ENCODE results near the gene CRTC3. TPM values are rescaled to one million over a fixed set of nuclear protein-coding genes. Genes with fewer than 3 reads are reported as not detected.
"Not testable (repeated sequence)": the region's sequence is repeated elsewhere in the genome, so short reads cannot be mapped to it uniquely, and the experiment has no call there.

CRTC3 gene
- total RNA-seq, 1 donor from 2014 or later = 13.9 TPM

GRCh38 chr15:90519688-90520087 lies 10.0 kb upstream of the CRTC3 start:
- DNase-seq (ENCODE audit: low spot score in 2 of 2) = no peak
- FAIRE-seq = no peak

DNA sequence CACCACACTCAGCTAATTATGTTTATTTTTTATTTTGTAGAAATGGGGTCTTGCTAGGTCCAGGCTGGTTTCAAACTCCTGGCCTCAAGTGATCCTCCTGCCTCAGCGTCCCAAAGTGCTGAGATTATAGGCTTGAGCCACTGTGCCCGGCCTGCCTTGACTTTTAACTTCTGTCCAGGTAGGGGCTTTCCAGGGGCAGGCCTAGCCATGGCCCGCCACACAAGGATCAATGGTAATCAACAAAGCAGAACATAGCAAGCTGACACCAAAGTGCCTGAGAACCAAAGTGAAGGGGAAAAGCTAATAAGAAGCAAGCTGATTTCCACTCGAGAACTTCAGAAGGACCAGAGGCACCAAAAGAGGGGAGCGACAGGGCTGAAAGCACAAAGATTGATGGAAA lies 9.4 kb upstream of the CRTC3 start:
- FAIRE-seq (no peak), DNase-seq (ENCODE audit: low spot score in 2 of 2) (no peak)

- FAIRE-seq (no peak), DNase-seq (ENCODE audit: low spot score in 2 of 2) (no peak)
Observed at GRCh38 chr15:90523373-90523772, 6.3 kb upstream of the CRTC3 start.

- FAIRE-seq = not testable (repeated sequence)
Observed at GRCh38 chr15:90524018-90524803, 5.5 kb upstream of the CRTC3 start.

GRCh38 chr15:90529011-90529370 lies 732 bp upstream of the CRTC3 start:
- FAIRE-seq (no peak), DNase-seq (ENCODE audit: low spot score in 2 of 2) (no peak)

More at GRCh38 chr15:90524018-90524803, 5.5 kb upstream of the CRTC3 start:
- DNase-seq (ENCODE audit: low spot score in 2 of 2) = not testable (repeated sequence)

DNA sequence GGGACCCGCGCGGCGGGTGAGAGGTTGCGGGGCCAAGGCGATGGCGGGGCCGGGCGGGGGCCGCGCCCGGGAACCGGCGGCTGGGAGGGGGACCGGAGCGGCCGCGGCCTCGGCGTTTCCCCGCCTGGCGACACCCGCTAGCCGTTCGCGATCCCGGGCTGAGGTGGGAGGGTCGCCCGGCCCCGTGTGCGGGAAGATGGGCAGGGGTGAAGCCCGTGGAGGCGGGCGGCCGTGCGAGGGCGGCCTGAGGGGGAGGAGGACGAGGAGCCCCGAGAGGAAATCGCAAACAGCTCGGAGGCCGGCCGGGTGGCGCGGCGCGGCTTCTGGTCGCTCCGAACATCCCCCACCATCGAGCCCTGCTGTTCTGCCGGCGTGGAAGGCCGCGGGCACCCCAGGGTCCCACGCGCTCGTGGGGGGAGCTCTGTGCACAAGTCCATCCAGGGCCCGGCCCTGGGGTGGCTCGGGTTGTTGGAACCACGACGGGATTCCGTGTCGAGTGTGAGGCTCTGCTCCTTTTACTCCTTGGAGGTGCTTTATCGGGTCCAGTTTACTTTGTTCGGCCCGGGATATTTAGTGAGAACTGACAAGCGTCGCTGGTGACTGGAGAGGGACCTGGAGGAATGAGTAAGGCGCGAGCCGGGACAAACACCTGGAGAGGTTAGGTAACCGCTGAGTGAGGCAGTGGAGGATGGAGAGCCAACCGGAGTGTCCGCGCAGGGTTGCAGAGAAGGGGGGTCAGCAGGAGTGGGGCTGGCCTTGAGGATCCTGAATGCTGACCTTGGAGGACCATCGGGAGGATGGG lies 728 bp downstream of the CRTC3 start:
- no peak for FAIRE-seq

GRCh38 chr15:90531147-90531546 lies 1.4 kb downstream of the CRTC3 start:
- DNase-seq (ENCODE audit: low spot score in 2 of 2) = peak; percentile 34 to 47
- FAIRE-seq = no peak

More for the DNA sequence above, 728 bp downstream of the CRTC3 start:
- peak; percentile 69 to 83 for DNase-seq (ENCODE audit: low spot score in 2 of 2)

DNA sequence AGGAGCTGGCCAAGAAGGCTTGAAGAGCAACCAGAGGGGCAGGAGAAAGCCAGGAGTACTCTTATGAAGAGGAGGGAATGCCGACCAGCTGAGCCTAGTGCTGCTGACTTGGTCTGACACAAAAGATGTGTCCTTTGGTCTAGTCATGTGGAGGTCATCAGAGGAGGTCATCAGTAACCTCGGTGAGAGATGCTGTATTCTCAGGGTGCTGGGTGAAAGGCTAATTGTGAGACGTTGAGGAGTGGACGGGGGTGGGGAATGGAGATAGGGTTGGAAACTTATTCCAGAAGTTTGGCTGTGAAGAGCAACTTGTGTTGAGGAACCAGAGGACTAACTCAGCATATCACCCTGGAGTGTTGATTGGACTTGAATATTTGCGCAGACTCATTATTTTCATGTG lies 5.5 kb downstream of the CRTC3 start:
- FAIRE-seq = no peak

GRCh38 chr15:90539789-90540188 lies 10.1 kb downstream of the CRTC3 start:
- no peak for DNase-seq (ENCODE audit: low spot score in 2 of 2)
- no peak for FAIRE-seq

More for the DNA sequence above, 5.5 kb downstream of the CRTC3 start:
- no peak for DNase-seq (ENCODE audit: low spot score in 2 of 2)

DNA sequence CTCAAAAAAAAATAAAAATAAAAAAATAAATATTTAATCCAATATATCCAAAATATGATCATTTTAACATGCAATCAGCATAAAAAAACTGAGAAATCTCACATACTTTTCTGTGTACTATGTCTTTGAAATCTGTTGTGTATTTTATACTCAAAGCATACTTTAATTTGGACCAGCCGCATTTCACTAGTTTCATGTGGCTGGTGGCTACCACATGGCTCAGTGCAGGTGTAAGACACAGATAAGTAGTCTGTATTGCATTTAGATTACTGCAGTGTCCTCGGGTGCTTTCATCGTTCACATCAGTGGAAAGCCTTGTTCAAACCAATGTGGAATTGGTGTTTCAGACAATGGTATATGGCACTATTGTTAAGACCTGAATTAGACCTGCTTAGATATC lies 11.0 kb downstream of the CRTC3 start:
- FAIRE-seq (no peak), DNase-seq (ENCODE audit: low spot score in 2 of 2) (no peak)

DNA sequence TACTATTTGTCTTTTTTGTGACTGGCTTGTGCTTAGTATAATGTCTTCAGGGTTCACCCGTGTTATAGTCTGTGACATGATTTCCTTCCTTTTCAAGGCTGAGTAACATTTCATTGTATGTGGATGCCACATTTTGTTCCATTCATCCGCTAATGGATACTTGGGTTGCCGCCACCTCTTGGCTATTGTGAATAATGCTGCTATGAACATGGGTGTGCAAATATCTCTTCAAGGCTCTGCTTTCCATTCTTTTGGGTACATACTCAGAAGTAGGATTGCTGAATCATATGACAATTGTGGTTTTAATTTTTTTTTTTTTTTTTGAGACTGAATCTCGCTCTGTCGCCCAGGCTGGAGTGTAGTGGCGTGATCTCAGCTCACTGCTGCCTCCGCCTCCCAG lies 15.4 kb downstream of the CRTC3 start:
- no peak for FAIRE-seq
- no peak for DNase-seq (ENCODE audit: low spot score in 2 of 2)

GRCh38 chr15:90547540-90547939 lies 17.8 kb downstream of the CRTC3 start:
- FAIRE-seq (no peak), DNase-seq (ENCODE audit: low spot score in 2 of 2) (no peak)

DNA sequence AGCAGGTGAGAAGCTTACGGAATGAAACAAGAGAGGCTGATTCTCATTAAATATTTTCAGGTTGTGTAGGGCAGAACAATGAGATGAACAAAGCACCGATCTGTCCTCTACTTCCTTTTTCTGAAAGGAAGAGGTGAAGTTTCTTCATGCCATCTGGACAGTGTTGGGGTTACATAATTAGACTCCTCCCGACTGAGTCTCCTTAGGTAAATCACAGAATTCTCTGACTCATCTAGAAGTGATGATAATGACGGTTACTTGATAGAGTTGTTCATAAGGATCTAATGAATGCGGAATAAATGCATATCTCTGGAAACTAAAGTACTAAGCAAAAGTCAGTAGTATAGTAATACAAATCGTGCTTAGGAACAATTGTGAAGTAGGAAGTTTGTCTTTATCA lies 21.2 kb downstream of the CRTC3 start:
- FAIRE-seq (no peak), DNase-seq (ENCODE audit: low spot score in 2 of 2) (no peak)

DNA sequence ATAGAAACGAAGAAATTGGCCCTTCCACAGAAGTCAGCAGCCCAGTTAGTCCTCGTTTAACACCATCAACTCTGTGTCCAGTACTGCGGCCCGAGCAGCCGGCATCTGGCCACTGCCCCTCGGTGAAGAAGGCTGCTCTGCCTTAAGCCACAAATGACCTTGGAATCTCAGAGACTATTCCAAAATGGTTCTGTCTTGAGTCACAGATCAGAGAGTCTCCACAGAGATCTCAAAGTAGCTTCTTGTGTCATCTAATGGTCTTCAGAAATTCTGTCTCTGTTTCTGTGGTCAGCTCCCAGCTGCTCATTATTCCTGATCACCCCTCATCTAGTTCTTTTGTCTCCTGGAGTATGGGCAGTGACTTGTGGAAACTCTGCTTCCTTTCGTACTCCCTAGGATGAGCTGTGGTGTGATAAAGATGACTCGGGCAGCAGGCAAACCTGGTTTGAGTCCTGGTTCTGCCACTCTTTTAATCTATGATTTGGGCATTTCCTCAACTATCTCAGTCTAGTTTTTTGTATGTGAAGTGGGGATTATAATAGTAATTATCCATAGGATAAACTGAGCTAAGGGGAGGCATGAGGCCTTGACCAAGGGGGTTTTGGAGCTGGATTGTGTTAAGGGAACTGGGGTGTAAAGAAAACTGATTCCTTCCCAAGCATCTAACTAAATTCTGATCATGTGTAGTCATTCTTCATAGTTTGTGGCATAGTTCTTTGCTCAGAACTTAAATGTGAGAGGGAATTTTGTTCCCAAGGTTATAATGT lies 22.6 kb downstream of the CRTC3 start:
- DNase-seq (ENCODE audit: low spot score in 2 of 2) (no peak), FAIRE-seq (no peak)

- DNase-seq (ENCODE audit: low spot score in 2 of 2) = no peak
- FAIRE-seq = no peak
Observed at GRCh38 chr15:90552929-90553211, 23.1 kb downstream of the CRTC3 start.

- no peak for FAIRE-seq
- no peak for DNase-seq (ENCODE audit: low spot score in 2 of 2)
Observed at GRCh38 chr15:90553248-90553745, 23.6 kb downstream of the CRTC3 start.

- FAIRE-seq (no peak), DNase-seq (ENCODE audit: low spot score in 2 of 2) (no peak)
Observed at GRCh38 chr15:90557186-90558084, 27.7 kb downstream of the CRTC3 start.

- DNase-seq (ENCODE audit: low spot score in 2 of 2) (no peak), FAIRE-seq (no peak)
Observed at GRCh38 chr15:90558171-90558573, 28.4 kb downstream of the CRTC3 start.

DNA sequence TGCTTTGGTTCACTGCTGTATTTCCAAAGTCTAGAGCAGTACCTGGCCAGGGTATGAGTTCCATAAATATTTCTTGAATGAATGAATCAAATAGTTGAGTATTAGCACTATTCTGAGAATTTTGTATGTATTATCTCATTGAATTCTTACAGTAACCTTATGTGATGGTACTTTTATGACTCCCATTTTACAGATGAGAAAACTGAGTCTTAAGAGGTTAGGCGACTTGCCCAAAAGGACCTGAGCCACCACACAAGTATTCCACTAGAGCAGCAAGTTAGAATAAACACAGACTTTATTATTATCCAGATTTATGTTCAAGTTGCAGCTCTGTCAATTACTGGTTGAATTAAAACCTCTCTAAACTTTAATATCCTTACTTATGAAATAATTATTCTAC lies 29.4 kb downstream of the CRTC3 start:
- no peak for FAIRE-seq

DNA sequence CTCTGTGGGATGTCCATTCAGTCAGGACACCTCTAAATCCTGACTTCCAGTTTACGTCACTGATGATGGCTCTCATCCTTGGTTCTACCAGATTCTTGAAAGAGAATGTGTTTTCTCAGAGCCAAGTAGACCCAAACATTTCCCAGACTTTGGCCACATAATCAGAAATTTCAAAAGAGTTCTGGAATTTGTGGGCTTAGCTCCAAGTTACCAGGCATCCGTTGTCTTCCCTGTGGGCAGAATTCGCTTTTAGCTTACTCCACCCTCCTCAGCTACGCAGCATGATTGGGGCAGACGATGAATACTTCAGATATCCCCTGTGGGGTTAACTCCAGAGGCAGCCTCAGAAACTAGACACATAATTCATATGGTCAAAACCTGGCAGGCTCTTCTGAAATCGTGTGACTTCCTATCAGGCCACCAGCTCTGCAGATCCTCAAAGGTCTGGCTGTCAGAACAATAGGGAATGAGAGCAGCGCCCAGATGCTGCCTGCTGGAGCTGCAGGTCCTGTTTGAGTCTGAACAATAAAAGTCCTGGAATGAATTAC lies 30.6 kb downstream of the CRTC3 start:
- DNase-seq (ENCODE audit: low spot score in 2 of 2) = no peak
- FAIRE-seq = no peak

More for the DNA sequence above, 29.4 kb downstream of the CRTC3 start:
- DNase-seq (ENCODE audit: low spot score in 2 of 2) = no peak
